ENCODE measurements around the gene TEKTIP1. TPM values are rescaled to one million over a fixed set of nuclear protein-coding genes. Genes with fewer than 3 reads are reported as not detected.

TEKTIP1 gene
- polyA plus RNA-seq, 1 experiment, result not detected

- CTCF ChIA-PET, result interaction anchor here (2.4 to 5.5 kb wide), 4 partner anchors 13 to 76 kb away, joined by 9 to 57 read pairs (median 17); partner anchors contain the start of gene MFSD12
- no peaks in the 10 kb centered on the region for H3K27me3 ChIP-seq (ENCODE audit: control insufficient read depth, insufficient read depth, low read length)
- POLR2A ChIA-PET, result no interaction called here
- peaks cover 29% of the 10 kb centered on the region for H3K36me3 ChIP-seq (ENCODE audit: control insufficient read depth, insufficient read depth, low read length)
- H3K4me3 ChIP-seq (ENCODE audit: low read depth, low read length), result no peak overlapping the region
- DNase-seq (ENCODE audit: low read depth), result no peak
- TF ChIP-seq CTCF (IDR thresholded peaks at IDR 0.05; ENCODE audit: insufficient read depth, low read depth, low read length), result no peak
These were observed 4.4 kb downstream of the TEKTIP1 start for GRCh38 chr19:3543150-3544057.

DNA sequence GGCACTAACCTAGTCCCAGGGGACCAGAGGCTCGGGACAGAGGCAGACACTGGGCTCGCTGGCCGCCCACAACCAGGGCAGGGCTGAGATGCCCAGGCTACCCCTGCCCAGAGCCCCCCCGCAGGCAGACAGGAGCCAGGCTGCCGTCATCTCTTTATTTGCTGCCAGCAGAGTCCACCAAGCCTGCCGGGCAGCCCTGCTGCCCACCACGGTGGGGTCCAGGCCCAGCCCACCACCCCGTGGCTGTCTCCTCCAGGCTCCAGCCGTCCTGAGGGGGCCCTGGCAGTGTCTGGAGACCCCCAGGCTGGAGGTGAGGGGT lies 5.0 kb downstream of the TEKTIP1 start:
- CTCF ChIA-PET, result interaction anchor here (0.5 to 5.5 kb wide), 6 partner anchors 12 to 217 kb away, joined by 3 to 57 read pairs (median 6); partner anchors contain the start of gene MFSD12
- peaks cover 27% of the 10 kb centered on the region for H3K36me3 ChIP-seq (ENCODE audit: control insufficient read depth, insufficient read depth, low read length)

DNA sequence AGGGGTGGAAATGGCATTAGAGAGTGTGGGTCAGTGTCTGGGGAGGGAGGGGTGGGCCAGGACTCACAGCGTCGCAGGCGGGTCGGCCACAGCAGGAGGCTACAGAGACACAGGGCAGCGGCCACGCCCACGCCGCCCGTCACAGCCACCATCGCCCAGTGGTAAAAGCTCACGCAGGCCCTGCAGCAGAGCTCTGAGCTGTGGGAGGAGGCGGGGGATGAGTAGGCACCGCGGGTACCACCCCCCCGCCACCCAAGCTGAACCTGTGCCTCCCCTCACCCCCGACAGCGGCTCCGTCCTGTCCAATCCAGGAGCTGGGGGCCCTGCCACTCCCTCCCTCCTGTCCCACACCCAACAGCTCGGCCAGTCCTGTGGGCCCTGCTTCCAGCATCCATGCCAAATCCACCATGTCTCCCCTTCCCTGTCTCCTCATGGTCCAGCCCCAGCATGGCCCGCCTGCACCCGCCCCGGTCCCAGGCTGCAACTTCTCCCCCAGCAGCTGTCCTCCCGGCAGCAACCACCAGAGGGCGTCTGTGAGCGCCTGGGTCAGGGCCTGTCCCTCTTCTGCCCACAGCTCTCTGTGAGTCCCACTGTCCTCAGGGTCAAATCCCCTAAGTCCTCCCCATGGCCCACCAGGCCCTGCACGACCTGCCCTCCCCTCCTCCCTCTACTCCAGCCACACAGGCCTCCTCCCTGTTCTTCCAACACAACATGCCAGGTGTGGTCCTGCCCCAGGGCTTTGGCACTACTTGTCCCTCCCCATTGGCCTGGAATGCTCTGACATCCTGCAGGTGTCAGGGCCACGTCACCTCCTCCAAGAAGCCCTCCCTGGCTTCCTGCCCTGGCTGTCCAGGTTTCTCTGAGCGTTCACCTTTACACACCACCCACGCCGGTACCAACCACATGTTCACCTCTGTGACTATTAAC lies 6.0 kb downstream of the TEKTIP1 start:
- ChIA-PET POLR2A (no interaction called here), CTCF (interaction anchor here (0.6 to 5.5 kb wide), 26 partner anchors 8 to 243 kb away, joined by 3 to 57 read pairs (median 4); partner anchors contain the start of genes MFSD12 and TJP3)
- TF ChIP-seq CTCF (IDR thresholded peaks at IDR 0.05; ENCODE audit: insufficient read depth, low read depth, low read length), result peak; percentile 98
- no peaks in the 10 kb centered on the region for H3K27me3 ChIP-seq (ENCODE audit: control insufficient read depth, insufficient read depth, low read length)
- DNase-seq (ENCODE audit: low read depth), result no peak
- H3K36me3 ChIP-seq (ENCODE audit: control insufficient read depth, insufficient read depth, low read length), result peaks cover 26% of the 10 kb centered on the region
- H3K4me3 ChIP-seq (ENCODE audit: low read depth, low read length), result no peak overlapping the region

More for the DNA sequence above, 5.0 kb downstream of the TEKTIP1 start:
- no peak for TF ChIP-seq CTCF (IDR thresholded peaks at IDR 0.05; ENCODE audit: insufficient read depth, low read depth, low read length)
- Histone ChIP-seq H3K4me3 (ENCODE audit: low read depth, low read length) (no peak overlapping the region), H3K27me3 (ENCODE audit: control insufficient read depth, insufficient read depth, low read length) (no peaks in the 10 kb centered on the region)
- POLR2A ChIA-PET, result no interaction called here
- no peak for DNase-seq (ENCODE audit: low read depth)

GRCh38 chr19:3545669-3546034 lies 6.7 kb downstream of the TEKTIP1 start:
- Histone ChIP-seq H3K36me3 (ENCODE audit: control insufficient read depth, insufficient read depth, low read length) (peaks cover 26% of the 10 kb centered on the region), H3K27me3 (ENCODE audit: control insufficient read depth, insufficient read depth, low read length) (no peaks in the 10 kb centered on the region), H3K4me3 (ENCODE audit: low read depth, low read length) (no peak overlapping the region)
- DNase-seq (ENCODE audit: low read depth), result no peak
- CTCF ChIA-PET, result interaction anchor here (0.7 to 5.5 kb wide), 23 partner anchors 9 to 244 kb away, joined by 3 to 57 read pairs (median 5); partner anchors contain the start of genes MFSD12 and TJP3
- TF ChIP-seq CTCF (IDR thresholded peaks at IDR 0.05; ENCODE audit: insufficient read depth, low read depth, low read length), result no peak
- POLR2A ChIA-PET, result no interaction called here
